Inflammatory macrophage treated with lipopolysaccharide for 1 hour (primary cell): ENCODE measurements around the gene CCDC77.

ENCODE experiments used
- DNase-seq, 2 donors: peaks; one replicate each; pipeline ENCODE4 v3.0.0-alpha.2; 2020 to 2022

Gene CCDC77

GRCh38 chr12:454833-455232 is 53.4 kb downstream of the CCDC77 start:
- no peak for DNase-seq

DNA sequence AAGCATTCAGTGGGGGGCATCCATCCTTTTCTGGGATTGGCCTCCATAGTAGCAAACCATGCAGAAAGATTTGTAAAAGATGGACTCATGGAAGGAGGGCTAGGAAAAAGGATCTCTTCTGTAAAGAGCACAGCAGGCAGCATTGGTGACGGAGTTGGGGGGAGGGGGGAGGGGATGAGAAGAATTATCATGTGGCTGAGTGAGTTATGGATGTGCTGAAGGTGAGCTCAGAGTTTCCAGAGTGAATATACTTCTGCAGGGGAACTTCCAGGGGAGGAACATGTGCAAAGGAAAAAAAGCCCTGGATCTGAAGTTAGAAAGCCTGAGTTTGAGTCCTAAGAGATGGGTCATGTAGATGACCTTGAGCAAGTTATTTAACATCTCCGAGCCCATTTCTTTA is 54.4 kb downstream of the CCDC77 start:
- DNase-seq = no peak

DNA sequence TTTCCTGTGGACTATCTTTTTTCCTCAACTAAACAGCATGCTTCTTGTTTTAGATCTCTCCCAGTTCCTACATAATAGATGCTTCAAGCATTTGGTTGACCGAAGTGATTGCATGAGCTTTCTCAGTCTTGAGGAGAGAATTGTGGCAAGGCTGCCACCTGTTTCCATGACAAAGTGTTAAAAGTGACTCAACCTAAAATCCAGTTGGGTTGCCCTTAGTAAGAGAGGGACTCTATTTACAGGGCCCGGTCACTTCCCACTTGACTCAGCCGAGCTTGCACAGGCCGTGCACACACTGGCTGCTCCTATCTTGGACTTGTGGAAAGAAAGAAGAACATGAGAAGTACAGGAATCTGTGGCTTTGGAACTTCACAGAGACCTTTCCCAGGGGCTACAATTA is 56.2 kb downstream of the CCDC77 start:
- DNase-seq = no peak

DNA sequence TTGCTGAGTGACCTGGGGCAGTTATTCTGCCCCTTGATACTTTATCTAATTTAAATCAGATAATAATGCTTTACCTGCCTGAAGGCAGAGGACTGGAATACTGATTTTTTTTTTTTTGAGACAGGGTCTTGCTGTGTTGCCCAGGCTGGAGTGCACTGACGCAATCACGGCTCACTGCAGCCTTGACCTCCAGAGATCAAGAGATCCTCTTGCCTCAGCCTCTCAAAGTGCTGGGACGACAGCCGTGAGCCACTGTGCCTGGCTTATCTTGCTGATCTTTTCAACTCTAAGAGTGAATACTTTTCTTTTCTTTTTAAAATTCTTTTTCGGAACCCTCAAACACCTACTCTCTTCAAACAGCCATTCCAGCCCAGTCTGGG is 57.6 kb downstream of the CCDC77 start:
- no peak for DNase-seq

- DNase-seq = peak; percentile 15 to 27
These were observed 58.2 kb downstream of the CCDC77 start, which contains the start of gene B4GALNT3 for GRCh38 chr12:459430-460258. TSS of gene B4GALNT3 (plus strand) at chr12:459939. CDS start at chr12:460377, 438 bp downstream.

DNA sequence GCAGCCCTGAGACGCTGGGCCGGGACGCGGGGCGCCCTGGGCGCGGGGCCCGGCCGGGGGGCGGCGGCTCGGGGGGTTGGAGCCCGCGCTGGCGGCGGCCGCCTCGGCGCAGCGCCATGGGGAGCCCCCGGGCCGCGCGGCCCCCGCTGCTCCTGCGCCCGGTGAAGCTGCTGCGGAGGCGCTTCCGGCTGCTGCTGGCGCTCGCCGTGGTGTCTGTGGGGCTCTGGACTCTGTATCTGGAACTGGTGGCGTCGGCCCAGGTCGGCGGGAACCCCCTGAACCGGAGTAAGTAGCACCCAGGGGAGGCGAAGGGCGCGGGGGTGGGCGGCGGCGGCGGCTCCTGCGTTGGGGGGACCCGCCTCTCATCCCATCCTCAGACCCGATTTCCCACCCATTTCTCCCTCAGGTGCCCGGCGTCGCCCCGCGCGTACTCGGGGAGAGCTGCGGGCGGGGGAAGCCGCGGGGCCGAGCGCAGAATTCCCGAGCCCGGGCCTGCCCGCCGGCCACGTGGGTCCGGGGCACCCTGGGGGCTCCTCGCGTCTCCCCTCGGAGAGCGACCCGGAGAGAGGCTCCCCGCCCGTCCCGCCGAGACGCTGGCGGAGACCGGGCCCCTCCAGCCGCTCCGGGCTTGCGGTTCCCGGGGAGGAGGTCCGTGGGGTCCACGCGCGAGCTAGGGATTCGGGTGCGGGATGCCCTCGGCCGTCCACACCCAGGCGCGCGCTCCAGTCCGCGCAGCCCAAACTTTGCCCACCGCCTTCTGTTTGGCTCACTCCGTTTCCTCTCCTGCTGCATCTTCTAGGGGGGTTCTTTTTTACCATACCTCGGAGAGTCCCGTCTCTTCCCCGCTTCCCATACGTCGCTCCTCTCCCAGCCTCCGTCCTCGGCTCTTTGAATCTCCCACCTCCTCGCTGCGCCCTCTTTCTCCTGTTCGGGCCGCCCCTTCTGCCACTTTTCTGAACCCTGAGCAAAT is 59.1 kb downstream of the CCDC77 start:
- no peak for DNase-seq

DNA sequence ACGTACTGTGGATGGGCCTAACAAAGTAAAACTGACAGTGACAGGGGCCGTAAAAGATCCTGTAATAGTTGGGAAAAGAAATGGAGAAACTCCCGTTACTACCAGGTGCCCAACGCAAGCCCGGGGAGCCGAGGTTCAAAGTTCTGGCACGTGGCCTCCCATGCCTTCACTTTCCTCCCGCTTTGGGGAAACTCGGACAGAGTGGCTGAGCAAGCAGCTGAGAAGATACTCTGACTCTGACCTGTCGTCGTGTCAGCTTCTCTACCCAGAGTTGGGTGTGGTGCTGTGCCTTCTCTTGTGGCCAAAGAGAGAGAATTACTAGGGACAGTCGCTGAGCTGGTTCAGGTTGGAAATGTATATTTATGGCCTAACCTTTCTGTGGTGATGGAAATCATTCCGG is 60.0 kb downstream of the CCDC77 start:
- DNase-seq = no peak

DNA sequence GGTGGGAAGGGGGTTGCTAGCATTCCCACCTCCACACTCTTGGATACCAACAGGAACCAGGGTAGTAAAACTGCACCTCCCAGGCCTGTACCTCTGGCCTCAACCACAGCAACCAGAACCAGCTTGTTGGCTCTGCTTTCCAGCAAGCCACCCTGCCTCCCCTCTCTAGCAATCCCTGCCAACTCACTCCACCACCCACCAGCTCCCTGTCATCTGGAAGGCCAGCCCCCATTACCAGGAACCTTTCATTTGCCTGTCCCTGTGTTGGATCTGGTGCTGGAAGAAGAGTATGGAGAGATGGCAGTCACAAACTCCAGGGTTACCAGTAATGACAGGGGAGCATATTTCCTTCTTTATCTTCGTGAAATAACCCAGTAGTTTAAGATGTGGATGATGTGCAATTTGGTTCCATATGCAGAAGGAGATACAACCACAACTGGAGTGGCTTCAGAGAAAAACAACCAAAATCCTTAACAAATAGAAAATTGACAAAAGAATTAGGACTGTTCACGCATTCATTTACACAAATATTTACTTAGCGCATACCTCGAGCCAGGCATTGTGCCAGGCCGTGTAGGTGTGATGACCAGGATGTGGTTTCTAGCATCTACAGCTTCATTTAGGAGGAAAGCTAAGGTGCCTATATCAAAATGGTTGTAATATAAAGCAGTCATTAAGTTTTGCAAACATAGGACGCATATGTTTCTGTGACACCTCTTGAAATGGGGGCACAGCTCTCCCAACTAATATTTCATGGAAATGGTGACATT is 61.7 kb downstream of the CCDC77 start:
- no peak for DNase-seq

GRCh38 chr12:464484-465267 is 63.2 kb downstream of the CCDC77 start:
- DNase-seq = no peak

DNA sequence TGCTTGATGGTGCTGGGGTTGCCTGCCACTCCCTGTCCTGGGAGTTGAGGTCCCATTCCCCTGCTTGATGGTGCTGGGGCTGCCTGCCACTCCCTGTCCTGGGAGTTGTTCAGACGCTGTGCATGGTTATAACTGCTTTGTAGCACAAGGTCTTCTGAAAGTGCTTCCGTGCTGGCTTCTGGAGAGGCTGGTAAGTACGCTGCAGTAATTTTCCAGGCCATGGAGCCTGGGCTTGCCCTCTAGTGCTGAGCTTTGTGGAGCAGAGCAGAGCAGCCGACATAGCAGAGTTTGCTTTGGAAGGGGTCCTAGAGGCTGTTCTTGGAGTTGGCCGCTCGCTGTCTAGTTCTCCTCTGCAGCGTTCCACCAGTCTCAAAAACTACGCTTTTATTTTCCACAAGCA is 64.6 kb downstream of the CCDC77 start:
- DNase-seq = no peak

DNA sequence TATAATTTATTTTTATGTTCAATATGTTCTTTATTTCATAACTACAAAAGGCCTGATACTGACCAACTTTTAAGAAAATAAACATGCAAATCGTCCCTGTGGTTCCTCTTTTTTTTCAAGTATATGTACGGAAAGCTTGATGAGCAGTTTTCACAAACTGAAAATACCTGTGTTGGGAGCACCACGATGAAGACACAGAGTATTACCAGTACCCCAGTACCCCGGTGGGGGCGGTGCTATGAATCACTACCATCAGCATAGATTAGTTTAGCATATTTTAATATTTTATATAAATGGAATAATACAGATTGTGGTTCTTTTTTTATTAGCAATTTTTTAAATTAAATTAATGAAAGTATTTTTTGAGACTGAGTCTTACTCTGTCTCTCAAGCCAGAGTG is 65.3 kb downstream of the CCDC77 start:
- no peak for DNase-seq

- DNase-seq = no peak
These were observed 66.1 kb downstream of the CCDC77 start for GRCh38 chr12:467591-467990.

DNA sequence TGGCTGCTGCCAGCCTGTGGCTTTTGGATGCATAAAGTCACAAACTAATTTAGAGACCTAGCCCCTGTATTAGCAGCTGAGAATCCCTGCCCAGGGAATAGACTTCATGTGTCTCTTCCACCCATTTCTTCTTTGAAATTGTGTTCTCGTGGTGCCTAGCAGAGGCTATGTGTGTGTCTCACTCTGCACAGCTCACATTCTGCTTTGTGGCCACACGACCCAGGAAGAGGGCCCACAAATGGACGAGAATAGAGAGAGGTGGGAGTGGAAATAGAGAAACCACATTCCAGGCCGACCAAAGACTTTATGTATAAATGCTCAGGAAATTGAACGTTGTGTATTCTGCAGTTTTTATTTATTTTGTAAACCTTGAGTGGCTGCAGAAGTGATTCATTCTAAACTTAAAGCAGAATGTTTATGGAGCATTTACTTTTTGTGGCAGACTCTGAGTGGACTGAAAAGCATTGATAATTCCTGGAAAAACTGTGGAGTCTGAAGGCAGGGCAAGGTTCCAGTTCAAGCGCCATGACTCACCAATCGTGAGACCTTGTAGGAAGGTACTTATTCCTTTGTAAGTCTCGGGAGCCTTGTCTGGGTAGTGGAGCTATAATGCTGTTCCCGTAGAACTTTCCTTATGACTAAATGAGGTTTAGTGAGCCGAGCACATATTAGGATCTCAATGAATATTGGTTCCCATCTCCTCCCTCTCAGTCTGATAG is 67.4 kb downstream of the CCDC77 start:
- DNase-seq = no peak

DNA sequence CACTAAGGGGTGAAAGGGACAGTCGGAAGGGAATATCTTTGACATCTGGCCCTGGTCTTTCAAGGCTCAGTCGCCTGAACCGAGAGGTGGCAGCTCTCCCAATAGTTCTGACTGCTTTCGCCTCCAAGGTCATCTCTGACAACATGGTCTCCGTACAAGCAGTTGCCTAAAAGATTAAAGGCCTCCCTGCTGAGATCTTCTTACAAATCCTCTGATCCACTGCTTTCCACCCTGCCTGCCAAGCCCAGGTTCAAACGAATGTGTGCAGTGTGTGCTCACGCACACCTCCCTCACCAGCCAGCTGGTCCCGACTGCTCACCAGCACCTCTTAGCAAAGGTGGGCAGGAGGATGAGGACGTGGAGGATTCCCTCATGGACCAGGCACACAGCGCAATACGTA is 68.7 kb downstream of the CCDC77 start:
- DNase-seq = no peak

- DNase-seq = no peak
These were observed 71.8 kb downstream of the CCDC77 start for GRCh38 chr12:473198-473597.

GRCh38 chr12:473863-474577 is 72.6 kb downstream of the CCDC77 start:
- no peak for DNase-seq

- no peak for DNase-seq
These were observed 73.8 kb downstream of the CCDC77 start for GRCh38 chr12:475286-475685.

DNA sequence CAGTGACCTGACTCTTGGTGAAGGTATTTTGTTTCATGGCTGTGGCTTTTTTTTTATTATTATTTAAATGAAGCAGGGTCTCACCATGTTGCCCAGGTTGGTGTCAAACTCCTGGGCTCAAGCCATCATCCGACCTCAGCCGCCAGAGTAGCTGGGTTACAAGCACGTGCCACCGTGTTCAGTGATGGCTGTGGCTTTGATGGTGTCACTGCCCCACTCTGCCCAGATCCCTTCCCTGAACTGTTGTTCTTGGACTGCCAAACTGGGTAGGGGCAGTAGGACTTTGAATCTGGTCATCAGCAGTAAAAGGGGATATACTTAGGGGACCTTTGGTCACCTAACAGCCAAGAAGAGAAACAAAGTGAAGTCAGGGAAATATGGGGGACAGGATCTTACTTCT is 77.7 kb downstream of the CCDC77 start:
- no peak for DNase-seq

DNA sequence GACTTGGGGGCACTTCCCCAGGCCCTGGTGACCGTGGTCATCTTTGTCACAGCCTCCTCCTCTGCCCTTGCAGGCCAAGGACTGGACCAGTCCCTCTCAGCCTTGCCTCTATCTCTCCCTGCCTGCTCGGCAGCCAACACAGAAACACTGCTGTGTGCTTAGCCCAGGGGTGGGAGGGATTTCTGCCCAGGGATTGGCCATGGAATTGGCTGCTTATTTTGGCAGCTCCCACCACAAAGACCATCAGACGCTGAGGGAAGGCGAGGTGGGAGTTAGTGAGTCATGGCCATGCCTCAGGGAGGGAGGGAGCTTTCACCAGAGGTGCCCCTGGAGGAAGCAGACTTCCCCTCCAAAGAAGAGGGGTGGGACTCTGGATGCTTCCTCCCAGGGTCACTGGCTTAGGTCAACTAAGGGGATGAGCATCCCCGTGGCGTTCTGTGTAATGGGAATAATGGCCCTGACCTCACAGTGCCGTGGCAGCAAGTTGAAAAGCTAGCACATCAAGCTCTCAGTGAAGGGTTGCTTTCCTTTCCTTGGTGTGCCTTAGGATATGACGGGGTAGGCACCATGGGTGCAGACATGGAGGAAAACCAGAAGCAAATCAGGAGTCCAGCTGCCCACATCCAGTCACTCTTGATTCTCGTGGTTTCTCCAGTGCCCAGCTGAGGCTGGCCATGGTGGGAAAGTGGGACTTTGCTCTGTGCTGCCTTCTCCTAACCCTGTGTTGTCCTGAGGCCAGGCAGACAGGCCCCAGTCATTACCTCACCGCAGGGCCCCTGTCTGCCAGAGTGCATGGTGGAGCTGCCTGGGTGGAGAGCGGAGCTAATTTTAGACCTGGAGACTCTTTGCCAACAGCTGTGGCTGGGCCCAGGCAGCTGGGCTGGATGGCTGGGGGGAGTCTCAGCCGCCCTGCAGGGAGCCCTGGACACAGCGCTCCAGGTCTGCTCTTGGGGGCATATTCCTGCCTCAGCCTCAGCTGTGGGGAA is 79.7 kb downstream of the CCDC77 start:
- DNase-seq = no peak

GRCh38 chr12:482061-482460 is 80.6 kb downstream of the CCDC77 start:
- no peak for DNase-seq
